ACC112 (cell line): Measurements from ENCODE around the gene CDX2.

Experiments
- H2AFZ ChIP-seq: fragments of 200-600 bp; sonication (generic); one replicate; pipeline ENCODE4 v1.6.0; 2017; ENCODE audit warnings: antibody characterized with exemption, low read length; ENCODE audit not compliant: unreplicated experiment
- H3K27ac ChIP-seq: fragments of 200-600 bp; sonication (generic); 2 replicates; pipeline ENCODE4 v1.5.1; 2014; ENCODE audit warnings: low read depth, mild to moderate bottlenecking, antibody characterized with exemption, low read length, moderate library complexity
- H3K27me3 ChIP-seq: fragments of 200-600 bp; sonication (generic); 2 replicates; pipeline ENCODE4 v1.6.1; 2014; ENCODE audit warnings: mild to moderate bottlenecking, antibody characterized with exemption, low read length, moderate library complexity, mixed read lengths; ENCODE audit not compliant: insufficient read depth
- H3K36me3 ChIP-seq: fragments of 200-600 bp; sonication (generic); 2 replicates; pipeline ENCODE4 v1.6.1; 2016; ENCODE audit warnings: mild to moderate bottlenecking, antibody characterized with exemption, low read length, moderate library complexity, mixed read lengths; ENCODE audit not compliant: insufficient read depth
- H3K4me1 ChIP-seq: fragments of 200-600 bp; sonication (generic); one replicate; pipeline ENCODE4 v1.6.1; 2016; ENCODE audit warnings: low read length, mixed read lengths; ENCODE audit not compliant: insufficient read depth, unreplicated experiment, control insufficient read depth
- H3K4me3 ChIP-seq: fragments of 200-600 bp; sonication (generic); 2 replicates; pipeline ENCODE4 v1.5.1; 2014; ENCODE audit warnings: mild to moderate bottlenecking, low read depth, low read length
- H3K79me2 ChIP-seq: fragments of 200-600 bp; sonication (generic); one replicate; pipeline ENCODE4 v1.6.0; 2016; ENCODE audit warnings: low read length; ENCODE audit not compliant: control insufficient read depth, unreplicated experiment, insufficient read depth

The CDX2 gene

DNA sequence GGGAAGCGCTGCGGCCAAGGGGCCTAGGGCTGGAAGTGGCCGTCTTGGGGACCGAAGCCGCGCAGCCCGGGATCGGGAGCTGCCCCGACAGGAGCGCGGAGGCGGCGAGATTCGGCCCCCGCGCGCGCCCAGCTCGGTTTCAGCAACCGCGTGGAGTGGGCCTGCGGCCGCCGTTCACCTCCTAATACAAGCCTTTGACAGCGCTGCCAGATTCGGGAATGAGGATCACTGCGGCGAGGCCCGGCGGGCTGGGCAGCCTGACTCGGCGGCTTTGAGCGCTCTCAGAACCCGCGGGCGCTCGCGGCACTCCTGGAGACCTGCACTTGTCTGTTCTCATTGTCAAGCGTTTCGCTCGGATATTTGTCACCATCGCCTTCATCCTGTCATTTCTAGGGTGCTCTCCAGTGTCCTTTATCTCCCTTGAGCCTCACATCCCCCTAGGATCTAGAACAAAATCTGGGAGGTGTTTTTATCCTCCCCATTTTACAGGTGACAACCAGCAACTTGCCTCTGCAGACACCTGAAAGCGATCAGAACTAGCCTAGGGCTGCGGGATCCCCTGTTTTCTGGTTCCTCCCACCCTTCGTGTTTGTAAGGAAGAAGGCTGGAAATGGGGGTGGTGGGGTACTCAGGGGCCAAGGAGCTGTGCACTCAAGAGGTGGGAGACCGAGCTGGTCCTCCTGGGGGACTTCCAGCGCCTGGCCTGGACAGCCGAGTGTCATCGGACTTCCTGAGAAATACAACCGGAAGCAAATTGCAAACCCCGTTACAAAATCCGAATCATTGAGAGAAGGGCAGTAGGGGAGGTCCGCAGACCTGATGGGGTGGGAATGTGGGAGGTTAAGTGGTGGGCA lies 1.5 kb upstream of the CDX2 start:
- H3K4me3 ChIP-seq: no peak overlapping the region
- H3K79me2 ChIP-seq: no peaks in the 10 kb centered on the region
- H2AFZ ChIP-seq: no peak overlapping the region
- no peaks in the 10 kb centered on the region for H3K36me3 ChIP-seq
- no peaks in the 10 kb centered on the region for H3K4me1 ChIP-seq
- no peak overlapping the region for H3K27ac ChIP-seq
- peaks cover 100% of the 10 kb centered on the region for H3K27me3 ChIP-seq

DNA sequence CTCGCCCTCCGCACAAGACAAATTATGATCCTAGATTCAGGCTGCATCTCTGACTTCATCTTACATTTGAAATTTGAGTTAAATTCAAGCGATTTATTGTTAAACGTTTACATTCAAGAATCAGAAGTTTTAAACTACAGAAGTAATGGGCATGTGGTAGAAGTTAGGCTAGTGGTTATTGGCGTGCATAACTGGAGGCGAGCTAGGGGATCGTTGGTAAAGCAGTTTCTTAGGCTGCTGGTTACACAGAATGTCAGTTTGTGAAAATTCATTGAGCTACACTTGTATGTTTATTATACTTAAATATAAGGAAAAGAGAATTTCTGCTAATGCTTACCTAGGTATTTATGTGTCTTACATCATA lies 733 bp upstream of the CDX2 start:
- H3K36me3 ChIP-seq: no peaks in the 10 kb centered on the region
- no peaks in the 10 kb centered on the region for H3K4me1 ChIP-seq
- no peak overlapping the region for H3K4me3 ChIP-seq
- H3K27ac ChIP-seq: no peak overlapping the region
- peaks cover 100% of the 10 kb centered on the region for H3K27me3 ChIP-seq
- H3K79me2 ChIP-seq: no peaks in the 10 kb centered on the region
- H2AFZ ChIP-seq: no peak overlapping the region

DNA sequence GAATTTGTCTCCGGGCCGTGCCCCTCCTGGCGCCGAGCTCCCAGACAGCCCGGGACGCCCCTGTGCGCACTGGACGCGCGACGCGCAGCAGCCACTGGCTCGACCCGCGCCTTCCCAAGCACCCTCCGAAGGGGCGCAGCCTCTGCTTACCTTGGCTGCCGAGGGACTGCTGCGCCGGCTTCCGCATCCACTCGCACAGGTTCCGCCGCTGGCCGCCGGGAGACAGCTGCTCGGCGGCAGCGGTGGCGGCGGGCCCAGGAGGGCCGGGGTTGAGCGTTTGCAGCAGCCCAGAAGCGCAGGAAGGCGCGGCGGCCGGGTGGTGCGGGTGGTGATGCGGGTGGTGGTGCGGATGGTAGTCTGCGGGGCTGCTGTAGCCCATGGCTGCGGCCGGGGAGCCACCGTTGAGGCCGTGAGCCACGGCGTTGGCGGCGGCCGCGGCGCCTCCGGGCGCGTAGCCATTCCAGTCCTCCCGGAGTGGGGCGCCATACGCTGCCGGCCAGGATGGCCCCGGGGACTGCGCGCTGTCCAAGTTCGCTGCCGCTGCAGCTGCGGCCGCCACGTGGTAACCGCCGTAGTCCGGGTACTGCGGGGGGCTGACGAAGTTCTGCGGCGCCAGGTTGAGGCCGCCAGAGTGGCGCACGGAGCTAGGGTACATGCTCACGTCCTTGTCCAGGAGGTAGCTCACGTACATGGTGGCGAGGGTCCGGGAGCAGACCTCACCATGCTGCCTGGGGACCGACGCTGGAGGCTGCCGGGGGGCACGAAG lies 616 bp downstream of the CDX2 start:
- Histone ChIP-seq H3K27ac (no peak overlapping the region), H3K27me3 (peaks cover 100% of the 10 kb centered on the region), H3K4me1 (no peaks in the 10 kb centered on the region), H2AFZ (no peak overlapping the region), H3K36me3 (no peaks in the 10 kb centered on the region), H3K79me2 (no peaks in the 10 kb centered on the region), H3K4me3 (no peak overlapping the region)

DNA sequence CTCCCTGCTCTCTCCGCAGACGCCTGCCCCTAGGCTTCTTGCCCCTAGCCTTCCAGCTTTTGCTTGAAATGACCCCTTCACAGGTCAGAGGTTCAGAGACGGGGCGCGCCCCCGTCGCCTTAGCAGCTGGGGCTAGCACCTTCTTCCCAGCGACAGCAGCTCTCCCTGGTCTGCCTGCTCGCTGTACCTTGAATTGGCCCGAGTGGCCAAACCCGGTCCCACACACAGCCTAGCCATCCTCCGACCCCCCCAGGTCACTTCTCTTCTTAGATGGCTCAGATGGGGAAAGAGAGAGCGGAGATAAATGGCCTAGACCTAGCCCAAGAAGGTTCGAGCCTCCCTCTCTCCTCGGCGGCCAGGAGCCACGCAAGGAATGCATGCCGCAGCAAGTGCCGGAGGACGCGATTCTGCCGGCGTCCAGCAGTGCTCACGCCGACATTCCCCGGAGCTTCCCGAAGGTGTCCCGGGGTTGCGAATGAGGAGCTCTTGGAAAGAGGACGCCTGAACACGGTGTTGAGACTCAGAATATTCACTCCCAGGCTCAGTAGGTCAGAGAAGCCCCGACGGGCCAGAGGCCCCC lies 1.3 kb downstream of the CDX2 start:
- Histone ChIP-seq H3K36me3 (no peaks in the 10 kb centered on the region), H3K79me2 (no peaks in the 10 kb centered on the region), H3K27me3 (peaks cover 100% of the 10 kb centered on the region), H3K4me1 (no peaks in the 10 kb centered on the region), H2AFZ (no peak overlapping the region), H3K27ac (no peak overlapping the region), H3K4me3 (no peak overlapping the region)

DNA sequence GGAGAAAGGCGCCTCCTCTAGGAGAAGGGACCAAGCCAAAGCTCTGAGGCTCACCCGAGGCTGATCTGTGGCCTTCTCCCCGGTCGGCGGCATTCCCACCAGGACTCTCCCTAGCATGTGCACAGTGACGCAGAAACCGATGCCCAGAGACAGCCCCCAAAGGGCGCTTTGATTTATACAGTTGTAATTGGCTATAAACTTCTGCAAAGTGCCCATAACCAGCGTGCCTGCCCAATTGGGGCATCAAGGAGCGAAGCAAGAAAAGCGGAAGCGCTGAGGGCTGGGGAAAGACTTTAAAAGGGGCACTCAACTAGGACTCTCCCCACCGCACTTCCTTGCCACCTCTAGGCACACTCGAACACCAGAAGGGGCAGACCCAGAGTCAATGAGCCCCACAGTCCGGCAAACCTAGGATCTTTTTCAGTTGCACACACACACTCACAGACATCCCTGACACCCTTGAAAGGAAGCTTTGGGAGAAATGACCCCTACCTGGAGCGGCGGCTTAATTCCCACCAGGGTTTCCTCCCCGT lies 1.8 kb downstream of the CDX2 start:
- H3K79me2 ChIP-seq: no peaks in the 10 kb centered on the region
- H3K27me3 ChIP-seq: peaks cover 100% of the 10 kb centered on the region
- H3K27ac ChIP-seq: no peak overlapping the region
- H3K4me1 ChIP-seq: no peaks in the 10 kb centered on the region
- H3K36me3 ChIP-seq: no peaks in the 10 kb centered on the region
- H3K4me3 ChIP-seq: no peak overlapping the region
- H2AFZ ChIP-seq: no peak overlapping the region

DNA sequence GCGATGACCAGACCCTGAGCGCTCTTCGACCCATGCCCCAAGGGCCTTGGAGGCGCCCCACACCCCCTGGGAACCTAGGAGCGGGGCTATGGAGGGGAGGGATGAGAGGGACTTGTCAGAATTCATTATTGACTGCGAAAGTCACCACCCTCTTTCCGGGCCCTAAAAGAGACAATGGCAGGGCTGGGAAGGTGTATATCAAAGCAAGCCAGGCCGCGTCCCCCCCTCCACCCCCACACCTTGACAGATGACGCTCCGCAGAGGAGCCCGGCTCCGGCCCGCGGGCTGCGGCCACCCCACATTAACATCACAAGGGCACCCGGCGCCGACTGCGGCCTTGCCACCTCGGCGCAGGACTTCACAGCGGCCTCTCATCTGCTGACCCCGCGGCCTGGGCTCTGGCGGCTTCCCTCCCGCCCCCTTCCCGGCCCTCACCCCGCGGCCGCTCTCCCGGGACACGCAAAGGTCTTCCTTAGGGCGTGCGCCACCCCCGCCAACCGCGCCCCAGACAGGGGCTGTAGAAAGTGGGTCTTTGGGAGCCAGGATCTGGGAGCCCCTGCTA lies 2.4 kb downstream of the CDX2 start:
- Histone ChIP-seq H3K79me2 (no peaks in the 10 kb centered on the region), H3K36me3 (no peaks in the 10 kb centered on the region), H3K27me3 (peaks cover 100% of the 10 kb centered on the region), H3K4me3 (no peak overlapping the region), H2AFZ (no peak overlapping the region), H3K27ac (no peak overlapping the region), H3K4me1 (no peaks in the 10 kb centered on the region)

DNA sequence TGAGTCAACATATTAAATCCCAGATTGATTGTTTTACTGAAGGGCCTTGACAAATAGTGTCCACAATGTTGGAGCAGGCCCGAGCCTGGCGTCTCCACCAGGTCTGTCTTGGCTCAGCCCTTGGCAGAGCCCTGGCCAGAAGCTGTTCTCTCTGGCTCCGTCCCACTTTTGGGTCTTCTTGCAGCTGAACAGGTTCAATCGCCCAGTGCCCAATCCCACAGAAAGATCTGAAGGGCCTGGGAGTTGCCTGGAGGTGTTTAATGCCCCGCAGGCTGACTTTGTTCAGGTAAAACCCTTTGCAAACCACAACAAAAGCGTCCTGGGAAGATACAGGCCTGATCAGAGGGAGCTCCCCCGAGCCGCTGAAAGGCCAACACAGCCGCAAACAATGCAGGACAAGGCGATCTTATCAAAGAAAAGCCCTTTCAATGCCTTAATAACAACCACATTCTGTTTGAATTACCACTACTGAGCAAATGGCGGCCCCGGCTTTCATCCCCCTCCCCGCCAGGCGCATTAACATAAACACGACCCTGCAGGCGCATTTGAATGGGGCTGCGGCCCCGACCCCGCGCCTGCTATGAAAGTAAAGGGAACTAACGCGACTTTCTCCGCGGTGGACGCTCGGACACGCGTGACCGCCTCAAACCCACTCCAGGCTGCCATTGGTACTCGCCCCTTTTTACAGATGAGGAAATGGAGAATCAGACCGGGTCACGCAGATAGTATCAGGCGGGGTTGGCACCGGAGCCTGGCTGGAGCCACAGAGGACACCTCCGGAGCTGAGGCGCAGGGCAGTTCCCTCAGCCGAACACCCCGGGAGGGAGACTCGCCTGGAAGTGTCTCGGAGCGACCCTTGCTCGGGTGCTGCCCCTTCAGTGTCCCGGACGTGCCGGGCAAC lies 3.1 kb downstream of the CDX2 start:
- H3K27me3 ChIP-seq: peaks cover 100% of the 10 kb centered on the region
- H3K4me3 ChIP-seq: no peak overlapping the region
- H3K4me1 ChIP-seq: no peaks in the 10 kb centered on the region
- H3K27ac ChIP-seq: no peak overlapping the region
- H2AFZ ChIP-seq: no peak overlapping the region
- no peaks in the 10 kb centered on the region for H3K79me2 ChIP-seq
- no peaks in the 10 kb centered on the region for H3K36me3 ChIP-seq

DNA sequence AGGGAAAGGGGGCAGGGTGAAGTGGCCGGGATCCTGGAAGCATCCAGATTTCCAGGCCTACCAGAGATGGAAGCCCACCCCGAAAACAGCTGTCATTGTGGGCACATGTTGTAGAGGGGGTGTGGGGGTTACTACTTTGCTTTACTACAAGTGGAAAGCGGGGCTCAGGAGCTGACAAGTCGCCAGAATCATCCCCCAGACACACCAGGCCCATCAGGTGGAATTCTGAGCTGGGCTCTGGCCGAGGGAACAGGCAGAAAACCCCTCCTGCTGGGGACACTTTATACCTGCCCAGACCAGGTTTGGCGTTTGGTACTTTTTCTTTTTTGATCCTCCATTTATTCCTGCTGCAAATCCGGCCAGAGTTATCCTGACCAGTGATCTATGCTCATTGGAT lies 3.8 kb downstream of the CDX2 start:
- Histone ChIP-seq H3K27ac (no peak overlapping the region), H3K4me3 (no peak overlapping the region), H3K79me2 (no peaks in the 10 kb centered on the region), H3K36me3 (no peaks in the 10 kb centered on the region), H3K4me1 (no peaks in the 10 kb centered on the region), H2AFZ (no peak overlapping the region), H3K27me3 (peaks cover 100% of the 10 kb centered on the region)

DNA sequence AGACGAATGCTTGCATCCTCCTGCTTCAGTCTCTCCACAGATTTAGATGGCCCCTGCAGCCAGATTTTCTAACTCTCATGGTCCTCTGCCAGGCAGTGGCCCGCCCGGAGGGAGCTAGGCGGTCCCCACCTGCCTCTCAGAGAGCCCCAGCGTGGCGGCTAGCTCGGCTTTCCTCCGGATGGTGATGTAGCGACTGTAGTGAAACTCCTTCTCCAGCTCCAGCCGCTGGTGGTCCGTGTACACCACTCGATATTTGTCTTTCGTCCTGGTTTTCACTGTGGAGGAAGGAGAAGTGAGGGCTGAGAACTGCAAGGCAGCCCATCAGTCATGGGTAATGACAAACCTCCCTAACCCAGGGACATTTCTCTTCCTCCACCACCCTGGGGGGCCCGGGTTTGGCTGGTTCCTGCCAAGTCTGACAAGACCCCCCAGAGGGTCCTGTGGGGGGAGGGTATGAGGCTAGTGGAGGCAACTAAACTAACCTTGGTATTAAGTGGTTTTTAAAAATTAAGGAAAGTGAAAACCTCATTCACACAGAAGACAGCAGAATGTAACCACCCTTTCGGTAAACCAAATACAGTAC lies 4.3 kb downstream of the CDX2 start:
- no peak overlapping the region for H2AFZ ChIP-seq
- no peaks in the 10 kb centered on the region for H3K79me2 ChIP-seq
- H3K36me3 ChIP-seq: no peaks in the 10 kb centered on the region
- H3K27ac ChIP-seq: no peak overlapping the region
- H3K4me1 ChIP-seq: no peaks in the 10 kb centered on the region
- H3K27me3 ChIP-seq: peaks cover 100% of the 10 kb centered on the region
- no peak overlapping the region for H3K4me3 ChIP-seq
